HG03520 (cell line): ENCODE measurements around the gene SH2D2A.
"Not testable (repeated sequence)": the region's sequence is repeated elsewhere in the genome, so short reads cannot be mapped to it uniquely, and the experiment has no call there.

Source experiments
- ATAC-seq: cut with Tn5 transposase; IDR thresholded peaks from one replicate; pipeline ENCODE4 v1.9.1; 2021; ENCODE audit warnings: mild to moderate bottlenecking, moderate library complexity; ENCODE audit not compliant: unreplicated experiment

The SH2D2A gene

GRCh38 chr1:156775799-156776198 lies 40.8 kb downstream of the SH2D2A start:
- no peak for ATAC-seq

DNA sequence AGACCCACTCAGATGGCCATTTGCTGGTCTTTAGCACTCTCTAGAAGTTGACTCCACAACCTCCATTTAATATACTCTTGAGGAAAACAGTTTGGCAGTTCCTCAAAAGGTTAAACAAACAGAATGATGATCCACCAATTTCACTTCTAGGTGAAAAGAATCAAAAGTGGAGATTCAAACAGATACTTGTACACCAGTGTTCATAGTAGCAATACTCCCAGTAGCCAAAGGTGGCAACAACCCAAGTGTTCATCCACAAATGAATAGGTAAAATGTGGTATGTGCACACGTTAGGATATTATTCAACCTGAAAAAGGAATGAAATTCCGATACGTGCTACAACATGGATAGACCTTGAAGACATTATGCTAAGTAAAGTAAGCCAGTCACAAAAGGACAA lies 43.0 kb downstream of the SH2D2A start:
- ATAC-seq: no peak

- ATAC-seq: no peak
Measured at GRCh38 chr1:156772728-156773497, 43.7 kb downstream of the SH2D2A start.

- ATAC-seq: no peak
Measured at GRCh38 chr1:156772222-156772621, 44.4 kb downstream of the SH2D2A start.

DNA sequence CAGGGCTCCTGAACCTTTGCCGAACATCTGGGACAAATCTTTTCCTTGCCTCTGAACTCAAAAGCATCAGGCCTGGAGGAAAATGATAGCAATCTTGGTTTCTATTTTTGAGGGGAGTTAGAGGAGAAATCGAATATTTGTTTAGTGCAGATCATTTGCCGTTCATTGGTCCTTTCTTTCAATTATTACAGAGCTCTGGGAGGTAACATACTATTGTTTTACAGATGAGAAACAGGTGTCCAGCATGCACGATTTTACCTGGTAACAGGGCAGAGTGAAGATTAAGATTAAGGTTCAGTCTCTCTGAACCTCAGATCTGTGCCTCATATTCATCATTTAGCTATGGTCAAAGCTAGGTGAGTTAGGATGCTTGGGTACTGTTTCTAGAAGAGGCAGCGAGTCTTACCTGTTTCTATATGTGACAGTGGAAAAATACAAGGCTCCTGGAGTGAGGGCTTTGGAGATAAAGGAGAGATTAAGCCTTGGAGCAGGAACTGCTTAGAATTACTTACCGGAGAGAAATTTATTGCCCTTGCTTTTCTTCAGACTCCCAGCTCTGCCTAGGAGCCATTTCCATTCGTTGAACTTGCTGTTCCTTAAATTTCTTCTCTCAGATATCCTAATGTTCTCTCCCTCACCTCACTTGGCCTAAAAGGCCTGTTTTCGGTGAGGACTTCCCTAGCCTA lies 47.9 kb downstream of the SH2D2A start:
- no peak for ATAC-seq

- no peak for ATAC-seq
Measured at GRCh38 chr1:156767879-156768604, 48.6 kb downstream of the SH2D2A start.

DNA sequence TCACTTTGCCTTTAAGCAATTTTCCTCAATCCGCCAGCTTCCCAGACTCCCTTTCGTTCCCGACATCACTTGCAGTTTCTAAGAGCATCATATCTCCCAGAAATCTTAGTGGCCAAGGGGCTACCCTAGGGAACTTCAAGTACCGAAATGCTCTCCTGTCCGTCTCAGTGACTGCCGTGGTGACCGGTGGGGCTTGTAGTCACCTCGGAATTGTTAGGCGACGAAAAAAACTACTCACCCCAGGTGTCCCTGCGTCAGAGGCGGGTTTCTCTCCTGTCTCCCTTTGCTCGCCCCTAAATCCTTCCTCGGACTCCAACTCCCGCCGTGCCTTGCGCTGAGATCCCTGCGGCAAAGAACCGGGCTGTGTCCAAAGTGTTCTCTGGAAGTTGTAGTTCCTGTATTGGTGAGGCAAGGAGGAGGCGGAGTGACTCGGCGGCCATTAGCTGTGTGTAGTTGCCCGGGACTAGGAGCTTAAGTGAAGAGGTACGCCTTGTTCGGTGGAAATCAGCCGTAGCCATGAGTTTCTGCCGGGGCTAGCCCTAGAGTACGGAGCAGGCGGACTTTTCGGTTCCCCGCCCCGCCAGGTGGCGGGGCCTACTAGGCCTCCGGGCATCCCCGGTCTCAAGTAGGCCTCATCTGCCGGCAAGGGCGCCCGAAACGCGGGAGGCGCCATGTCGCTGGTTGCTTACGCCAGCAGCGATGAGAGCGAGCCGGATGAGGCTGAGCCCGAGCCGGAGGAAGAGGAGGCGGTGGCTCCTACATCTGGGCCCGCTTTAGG lies 49.4 kb downstream of the SH2D2A start, which contains the start of gene PRCC:
Gene PRCC (plus strand): TSS at position 435 of the 778 bp plus-strand sequence. CDS start 237 bp downstream, at position 672.
- ATAC-seq: peak; percentile 86

GRCh38 chr1:156766298-156767100 lies 50.1 kb downstream of the SH2D2A start:
- peak; percentile 3 for ATAC-seq

- ATAC-seq: no peak
Measured at GRCh38 chr1:156765666-156766065, 51.0 kb downstream of the SH2D2A start.

- ATAC-seq: not testable (repeated sequence)
Measured at GRCh38 chr1:156765136-156765535, 51.5 kb downstream of the SH2D2A start.

DNA sequence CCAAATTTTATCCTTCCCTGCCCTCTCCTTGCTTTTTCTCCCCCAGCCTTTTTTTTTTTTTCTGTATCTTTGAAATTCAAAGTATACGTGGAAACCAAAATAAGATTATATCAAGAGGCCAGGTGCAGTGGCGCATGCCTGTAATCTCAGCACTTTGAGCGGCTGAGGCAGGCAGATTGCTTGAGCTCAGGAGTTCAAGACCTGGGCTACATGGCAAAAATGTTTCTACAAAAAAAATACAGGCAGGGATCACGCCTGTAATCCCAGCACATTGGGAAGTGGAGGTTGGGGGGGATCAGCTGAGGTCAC lies 55.9 kb downstream of the SH2D2A start:
- no peak for ATAC-seq

DNA sequence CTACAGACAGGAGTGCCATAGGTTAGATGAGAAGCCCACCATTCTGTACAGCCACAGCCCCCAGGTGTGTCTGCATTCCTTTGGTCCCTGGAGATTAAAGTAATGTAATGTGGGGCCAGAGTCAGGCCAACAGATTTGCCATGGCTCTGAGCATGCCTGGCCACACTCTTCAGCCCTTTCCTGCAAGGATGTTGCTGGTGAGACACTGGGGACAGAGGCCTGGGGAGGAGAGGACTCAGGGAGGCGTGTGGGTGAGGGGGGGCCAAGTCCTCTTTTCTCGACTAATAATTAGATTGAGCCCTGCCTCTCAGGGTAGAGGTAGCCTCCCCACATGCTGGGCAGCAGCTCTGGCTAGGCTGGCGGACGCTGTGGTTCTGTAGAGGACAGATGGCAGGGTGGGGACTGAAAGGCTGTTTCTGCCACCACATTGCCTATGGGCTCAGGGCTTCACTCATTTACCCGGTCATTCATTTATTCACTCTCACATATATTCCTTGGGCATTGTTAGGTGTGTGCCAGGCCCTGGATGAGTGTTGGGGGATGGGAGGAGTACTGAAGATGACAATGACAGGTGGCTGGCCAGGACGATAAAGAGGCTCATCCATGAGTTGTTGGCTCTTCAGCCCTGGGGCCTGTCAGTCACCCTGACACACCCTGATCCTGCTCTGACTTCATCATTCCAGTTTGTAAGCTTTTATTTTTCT lies 56.4 kb downstream of the SH2D2A start:
- no peak for ATAC-seq

- ATAC-seq: not testable (repeated sequence)
Measured at GRCh38 chr1:156757572-156758253, 58.9 kb downstream of the SH2D2A start.

DNA sequence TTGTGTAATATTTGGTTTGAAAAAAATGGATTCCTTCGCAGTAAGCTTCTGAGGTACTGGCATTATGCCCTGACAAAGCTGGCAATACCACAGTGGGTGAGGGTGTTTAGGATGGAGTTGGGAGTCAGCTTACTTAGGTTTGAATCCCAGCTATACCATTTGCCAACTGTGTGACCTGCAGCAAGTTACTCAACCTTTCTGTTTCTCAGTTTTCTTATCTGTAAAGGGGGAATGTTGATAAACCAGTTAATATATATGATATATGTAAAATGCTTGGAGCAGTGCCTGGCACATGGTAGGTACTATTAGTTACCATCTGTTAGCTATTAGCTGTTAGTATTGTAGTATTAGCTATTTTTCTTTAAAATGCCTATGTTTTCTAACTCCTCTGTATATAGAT lies 60.3 kb downstream of the SH2D2A start:
- ATAC-seq: no peak
